SJSA1 (cell line): ENCODE results near the gene SPEM1. TPM values are rescaled to one million over a fixed set of nuclear protein-coding genes. Genes with fewer than 3 reads are reported as not detected.

ENCODE experiments used
- DNase-seq, 2 experiments: peaks; one replicate each; pipeline ENCODE4 v3.0.0-alpha.2; 2015 to 2020; ENCODE audit warnings: low spot score in 2 of 2, low read depth in 1 of 2
- H3K27ac ChIP-seq: fragments of 250-450 bp; sonication (Bioruptor Pico); 2 replicates; pipeline ENCODE4 v1.5.1; 2020; ENCODE audit warnings: mild to moderate bottlenecking, moderate library complexity
- H3K27me3 ChIP-seq: fragments of 250-450 bp; sonication (Bioruptor Pico); replicated peaks from 2 replicates; pipeline ENCODE4 v1.5.1; 2020; ENCODE audit warnings: mild to moderate bottlenecking, moderate library complexity
- H3K36me3 ChIP-seq: fragments of 250-450 bp; sonication (Bioruptor Pico); 2 replicates; pipeline ENCODE4 v1.5.1; 2020; ENCODE audit warnings: mild to moderate bottlenecking
- H3K4me1 ChIP-seq: fragments of 250-450 bp; sonication (Bioruptor Pico); replicated peaks from 2 replicates; pipeline ENCODE4 v1.6.1; 2021; ENCODE audit warnings: mild to moderate bottlenecking
- H3K4me3 ChIP-seq: fragments of 250-450 bp; sonication (Bioruptor Pico); 2 replicates; pipeline ENCODE4 v1.5.1; 2020; ENCODE audit warnings: mild to moderate bottlenecking
- H3K9me3 ChIP-seq: fragments of 250-450 bp; sonication (Bioruptor Pico); replicated peaks from 2 replicates; pipeline ENCODE4 v1.5.1; 2020; ENCODE audit warnings: mild to moderate bottlenecking
- total RNA-seq: library from RNA; depleted of rRNA; stranded (reverse); fragments of >200 nt; shearing (Covaris generic); gene quantifications from 2 replicates; pipeline ENCODE4 v1.2.3, GENCODE V29; 2014

SPEM1 gene
- total RNA-seq, 1 experiment from 2014 or later = not detected

DNA sequence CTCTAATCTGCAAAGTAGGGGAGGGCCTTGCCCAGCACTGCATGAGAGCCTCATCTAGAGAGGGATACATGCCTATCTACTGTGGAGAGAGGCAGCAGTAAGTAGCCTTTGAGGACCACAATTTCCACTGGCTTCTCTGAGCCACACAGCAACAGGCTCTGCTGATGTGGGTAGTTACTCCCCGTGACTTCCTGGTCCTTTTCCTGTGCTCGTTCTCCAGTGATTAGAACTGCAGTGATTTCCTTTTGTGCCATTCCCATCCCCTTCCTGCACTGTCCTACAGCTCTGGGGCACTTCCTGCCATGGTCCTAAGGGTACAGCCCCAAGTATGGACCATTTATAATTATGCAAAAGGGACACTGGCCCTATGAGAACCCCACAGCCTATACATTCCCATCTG lies 28.8 kb upstream of the SPEM1 start:
- no peaks in the 10 kb centered on the region for H3K9me3 ChIP-seq
- H3K27ac ChIP-seq = no peak overlapping the region
- H3K4me3 ChIP-seq = no peak overlapping the region
- peaks cover 15% of the 10 kb centered on the region for H3K4me1 ChIP-seq
- H3K27me3 ChIP-seq = no peaks in the 10 kb centered on the region
- H3K36me3 ChIP-seq = peaks cover 12% of the 10 kb centered on the region
- no peak for DNase-seq

DNA sequence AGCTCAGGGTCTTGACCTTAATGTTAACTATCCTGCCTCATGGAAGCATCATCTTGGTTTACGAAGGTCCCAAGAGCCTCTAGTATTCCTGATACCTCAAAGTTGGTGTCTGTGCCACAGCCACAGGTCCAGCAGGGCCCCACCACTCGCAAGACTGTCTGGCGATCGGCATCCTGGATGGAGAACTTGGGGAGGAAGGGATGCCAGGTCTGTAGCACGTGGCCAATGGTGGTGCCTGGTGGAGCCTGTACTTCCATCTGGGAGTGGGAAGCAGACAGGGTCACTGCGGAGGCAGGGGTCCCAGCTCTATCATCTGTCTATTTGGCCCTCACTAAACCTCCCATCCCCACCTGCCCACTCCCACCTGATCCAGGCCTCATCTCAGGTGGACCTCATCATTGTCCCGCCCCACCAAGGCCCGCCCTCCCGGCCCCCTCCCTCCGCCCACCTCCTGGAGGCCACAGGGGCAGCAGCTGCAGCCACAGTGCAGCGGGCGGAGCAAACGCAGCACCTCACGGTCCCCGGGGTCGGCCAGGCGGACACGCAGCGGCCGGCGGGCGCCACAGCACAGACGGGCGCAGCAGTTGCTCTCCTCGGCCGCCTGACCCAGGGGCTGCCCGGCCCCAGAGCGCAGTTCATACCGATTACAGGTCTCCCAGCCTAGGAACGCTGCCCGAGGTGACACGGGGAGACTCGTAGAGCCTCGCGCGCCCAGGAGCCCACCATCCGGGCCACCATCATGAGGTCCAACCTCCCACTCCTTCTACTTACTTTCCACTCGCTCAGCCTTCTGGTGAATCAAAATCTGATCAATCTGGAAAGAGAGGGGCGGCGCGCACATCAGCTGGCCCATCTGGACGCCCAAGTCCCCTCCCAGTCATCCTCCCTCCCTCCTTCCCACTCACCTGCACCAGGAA lies 27.2 kb upstream of the SPEM1 start:
- Histone ChIP-seq H3K36me3 (peaks cover 12% of the 10 kb centered on the region), H3K4me1 (peaks cover 15% of the 10 kb centered on the region), H3K9me3 (no peaks in the 10 kb centered on the region), H3K27me3 (no peaks in the 10 kb centered on the region), H3K27ac (no peak overlapping the region), H3K4me3 (peak overlapping the region; percentile 56)
- DNase-seq = no peak

DNA sequence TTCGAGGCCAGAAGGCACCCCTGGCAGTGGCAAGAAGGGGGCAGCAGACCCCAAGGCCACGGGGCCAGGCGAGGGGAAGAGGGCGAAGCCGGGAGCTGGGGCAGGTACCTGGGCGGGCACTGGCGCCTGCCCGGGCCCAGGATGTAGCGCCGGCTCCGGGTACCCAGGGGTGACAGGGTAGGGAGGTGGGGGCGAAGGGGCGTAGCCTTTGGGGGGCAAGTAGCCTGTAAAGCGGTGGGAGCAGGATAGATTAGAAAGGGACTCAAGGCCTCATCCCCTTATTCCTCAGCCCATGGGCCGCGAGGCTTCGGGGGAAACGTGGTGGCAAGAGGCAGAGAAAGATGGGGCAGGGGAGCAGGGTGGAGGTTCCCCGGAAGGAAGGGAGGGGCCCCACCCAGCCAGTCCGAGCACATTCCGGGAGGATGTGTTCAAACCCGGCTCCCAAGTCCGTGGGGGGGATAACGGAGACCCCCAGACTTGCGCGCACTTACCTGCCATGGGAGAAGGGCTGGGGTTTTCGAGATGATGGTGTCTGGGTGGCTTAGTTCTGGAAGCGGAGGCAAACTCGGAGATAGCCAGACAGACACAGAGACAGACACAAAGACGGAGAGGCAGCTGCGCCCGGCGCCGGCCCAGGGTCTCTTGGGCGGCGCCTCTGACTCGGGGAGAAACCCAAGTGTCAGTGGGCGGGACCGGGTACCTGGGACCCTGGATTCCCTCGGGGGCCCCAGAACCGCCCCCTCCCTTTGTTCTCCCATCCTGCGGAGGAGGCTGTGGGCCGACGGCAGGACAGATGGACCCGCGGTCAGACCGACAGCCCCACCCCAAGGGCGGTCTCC lies 26.3 kb upstream of the SPEM1 start:
- Histone ChIP-seq H3K27me3 (no peaks in the 10 kb centered on the region), H3K4me3 (peak overlapping the region; percentile 56), H3K4me1 (peaks cover 15% of the 10 kb centered on the region), H3K36me3 (peaks cover 12% of the 10 kb centered on the region), H3K9me3 (no peaks in the 10 kb centered on the region), H3K27ac (0 out of 2 replicates have a peak overlapping the region, but pooled peaks have one; percentile 19)
- peak in 1 of 2 experiments; percentile 33 for DNase-seq

DNA sequence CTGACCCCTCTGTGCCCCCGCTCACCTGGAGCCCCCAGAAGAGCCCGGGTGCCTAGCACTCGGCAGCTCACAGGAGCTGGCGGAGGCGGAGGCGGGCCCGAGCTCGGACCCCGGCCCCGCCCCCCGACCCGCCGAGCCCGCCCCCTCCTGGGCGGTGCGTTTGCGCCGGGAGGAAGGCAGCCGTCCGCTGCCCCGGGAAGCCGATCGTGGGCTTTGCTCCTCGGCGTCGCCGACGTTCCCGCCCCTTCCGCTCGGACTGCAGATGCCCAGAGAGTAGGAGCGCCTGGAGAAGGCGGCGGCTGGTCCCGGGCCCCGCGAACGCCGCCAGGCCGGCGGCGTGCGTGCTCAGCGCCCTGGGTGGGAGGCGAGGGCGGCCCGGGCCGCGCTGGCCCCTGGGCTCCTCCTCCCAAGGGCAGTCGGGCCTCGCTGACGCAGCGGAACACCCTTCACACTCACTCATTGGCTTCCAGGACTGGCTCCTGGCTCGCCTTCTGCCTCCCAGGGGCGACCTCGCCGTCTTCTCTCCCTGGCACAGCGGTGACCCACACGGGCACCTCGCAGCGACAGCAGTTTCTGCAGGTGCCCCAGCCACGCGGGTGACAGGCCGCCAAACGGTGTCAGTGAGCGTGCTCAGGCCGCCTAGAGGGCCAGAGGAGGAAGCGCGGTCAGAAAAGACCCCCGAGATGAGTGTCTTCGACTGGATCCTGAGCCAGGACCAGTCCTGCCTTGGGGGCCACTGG lies 25.5 kb upstream of the SPEM1 start, which contains the start of gene PLSCR3:
TSS of gene PLSCR3 (minus strand) at position 74 of the 740 bp plus-strand sequence. CDS start 415 bp downstream, outside the sequence.
- Histone ChIP-seq H3K27ac (peak within 1 kb of the TSS; percentile 59), H3K4me1 (peaks cover 15% of the 10 kb centered on the region), H3K4me3 (peak within 1 kb of the TSS; percentile 56), H3K9me3 (no peaks in the 10 kb centered on the region), H3K36me3 (peaks cover 12% of the 10 kb centered on the region), H3K27me3 (no peaks in the 10 kb centered on the region)
- peak; percentile 85 to 89 for DNase-seq

DNA sequence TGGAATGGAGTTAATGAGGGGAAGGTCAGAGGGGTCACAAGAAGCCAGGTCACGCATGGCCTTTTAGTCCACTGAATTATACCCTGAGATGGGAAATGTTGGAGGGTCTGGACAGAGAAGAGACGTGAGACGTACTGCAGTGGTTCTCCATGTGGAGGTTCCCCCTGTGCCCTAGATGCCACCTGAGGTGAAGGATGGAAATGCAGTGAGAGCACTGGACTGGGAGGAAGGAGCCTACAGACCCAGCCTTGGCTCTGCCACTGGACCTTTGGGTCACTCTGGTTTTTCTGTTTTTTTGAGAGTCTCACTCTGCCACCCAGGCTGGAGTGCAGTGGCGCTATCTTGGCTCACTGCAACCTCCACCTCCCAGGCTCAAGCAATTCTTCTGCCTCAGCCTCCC lies 24.0 kb upstream of the SPEM1 start:
- Histone ChIP-seq H3K4me3 (no peak overlapping the region), H3K27ac (no peak overlapping the region), H3K36me3 (peaks cover 4% of the 10 kb centered on the region; the same call in 1 of the 2 replicates), H3K4me1 (peaks cover 20% of the 10 kb centered on the region), H3K27me3 (no peaks in the 10 kb centered on the region), H3K9me3 (no peaks in the 10 kb centered on the region)
- no peak for DNase-seq

DNA sequence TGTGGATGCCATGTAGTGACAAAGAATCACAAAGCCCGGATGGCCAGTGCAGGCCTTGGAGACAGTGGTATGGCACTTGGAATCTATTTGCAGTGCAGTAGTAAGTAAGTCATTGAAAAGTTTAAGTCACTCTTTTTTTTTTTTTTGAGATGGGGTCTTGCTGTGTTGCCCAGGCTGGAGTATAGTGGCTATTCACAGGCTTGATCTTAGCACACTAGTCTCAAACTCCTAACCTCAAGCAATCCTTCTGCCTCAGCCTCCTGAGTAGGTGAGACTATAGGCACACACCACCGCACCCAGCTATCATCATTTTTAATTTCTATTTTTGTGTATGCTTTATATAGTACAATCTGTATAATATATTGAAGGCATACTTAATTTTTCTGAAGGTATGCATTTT lies 21.5 kb upstream of the SPEM1 start:
- H3K36me3 ChIP-seq = no peaks in the 10 kb centered on the region

DNA sequence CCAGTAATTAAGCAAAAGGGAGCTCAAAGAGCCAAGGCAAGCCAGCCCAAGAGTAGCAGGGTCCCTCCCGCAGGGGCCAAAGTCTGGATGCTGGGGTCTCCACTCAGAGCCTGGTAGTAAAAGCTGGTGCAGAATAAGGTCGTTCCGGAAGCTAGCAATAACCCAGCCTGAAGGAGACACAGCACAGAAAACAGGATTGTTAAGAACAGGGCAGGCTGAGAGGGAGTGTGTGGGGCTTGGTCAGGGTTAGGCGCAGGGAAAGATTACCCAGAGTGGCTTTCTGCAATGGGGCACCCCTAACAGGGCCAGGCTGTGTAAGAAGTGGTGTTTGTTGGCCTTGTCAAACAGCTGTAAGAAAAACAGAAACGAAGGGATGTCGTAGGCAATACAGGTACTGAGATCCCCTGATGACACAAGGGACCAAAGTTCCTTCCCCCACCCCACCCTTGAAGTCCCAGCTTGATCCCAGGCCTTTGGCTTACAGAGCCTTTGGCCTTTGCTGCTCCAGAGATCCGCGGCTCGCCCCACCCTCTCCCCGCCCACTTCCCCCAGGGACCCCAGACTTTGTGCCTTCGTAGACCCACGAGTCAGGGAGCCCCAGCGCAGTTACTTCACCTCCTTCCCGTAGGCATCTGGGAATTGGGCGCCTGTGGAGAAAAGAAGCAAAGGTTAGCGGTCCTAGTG lies 16.9 kb upstream of the SPEM1 start:
- no peak for DNase-seq
- H3K4me1 ChIP-seq = peaks cover 22% of the 10 kb centered on the region
- no peaks in the 10 kb centered on the region for H3K36me3 ChIP-seq
- H3K9me3 ChIP-seq = no peaks in the 10 kb centered on the region
- no peaks in the 10 kb centered on the region for H3K27me3 ChIP-seq
- H3K4me3 ChIP-seq = peak overlapping the region; percentile 59
- peak overlapping the region; percentile 17; the same call in 1 of the 2 replicates for H3K27ac ChIP-seq

More for the DNA sequence above, 21.5 kb upstream of the SPEM1 start:
- no peaks in the 10 kb centered on the region for H3K27me3 ChIP-seq
- H3K4me1 ChIP-seq = peaks cover 24% of the 10 kb centered on the region
- H3K27ac ChIP-seq = no peak overlapping the region
- no peak for DNase-seq
- H3K9me3 ChIP-seq = no peaks in the 10 kb centered on the region
- no peak overlapping the region for H3K4me3 ChIP-seq

DNA sequence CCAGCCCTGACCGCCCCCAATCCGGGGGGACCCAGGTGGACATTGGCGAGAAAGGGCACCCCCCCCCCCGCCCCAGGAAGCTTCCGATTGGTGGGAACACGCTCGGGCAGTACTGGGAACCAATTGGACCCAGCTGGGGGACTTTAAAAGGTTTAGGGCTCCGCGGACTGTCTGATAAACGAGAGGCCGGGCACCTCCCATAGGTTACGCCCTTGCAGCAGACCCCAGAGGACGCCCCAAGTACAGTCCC lies 16.5 kb upstream of the SPEM1 start:
- Histone ChIP-seq H3K27ac (peak overlapping the region; percentile 17; the same call in 1 of the 2 replicates), H3K4me3 (peak overlapping the region; percentile 59), H3K36me3 (no peaks in the 10 kb centered on the region), H3K27me3 (no peaks in the 10 kb centered on the region), H3K4me1 (peaks cover 22% of the 10 kb centered on the region), H3K9me3 (no peaks in the 10 kb centered on the region)
- no peak for DNase-seq

DNA sequence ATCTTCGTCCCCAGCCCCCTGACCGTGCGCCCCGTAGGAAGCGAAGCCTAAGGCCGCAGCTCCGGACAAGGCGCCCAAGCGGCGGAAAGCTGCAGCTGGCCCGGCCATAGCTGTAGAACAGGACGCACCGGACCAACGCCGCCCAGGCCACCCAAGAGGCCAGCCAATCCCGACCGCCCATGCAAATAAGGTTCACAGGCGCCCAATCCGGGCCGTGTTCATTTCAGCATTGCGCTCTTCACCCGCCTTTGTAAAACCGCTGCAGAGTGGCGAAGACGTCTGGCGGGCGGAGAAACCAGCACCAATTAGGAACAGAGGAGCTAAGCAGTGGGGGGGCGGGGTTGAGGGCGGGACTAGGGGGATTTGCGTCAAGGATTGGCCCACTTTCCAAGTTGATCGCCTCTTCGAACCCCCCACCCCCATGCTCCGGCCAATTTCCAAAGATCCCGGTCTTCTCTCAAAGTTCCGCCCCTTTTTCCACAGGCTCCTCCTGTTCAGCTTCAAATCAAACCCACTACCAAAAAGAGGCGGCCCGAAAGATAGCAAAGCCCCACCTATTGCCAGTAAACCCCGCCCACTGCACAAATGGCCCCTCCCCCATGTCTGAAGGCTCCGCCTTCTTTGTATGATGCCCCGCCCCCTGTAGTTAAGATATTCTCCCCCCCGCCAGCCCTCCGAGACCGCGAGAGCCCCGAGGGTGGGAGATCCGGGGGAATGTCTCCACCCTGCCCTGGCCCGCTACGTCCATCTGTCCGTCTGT lies 16.0 kb upstream of the SPEM1 start, which contains the start of gene TMEM256:
TSS of gene TMEM256 (minus strand) at position 121 of the 760 bp plus-strand sequence. CDS start at position 108, 13 bp downstream.
- Histone ChIP-seq H3K36me3 (no peaks in the 10 kb centered on the region), H3K9me3 (no peaks in the 10 kb centered on the region), H3K27ac (peak within 1 kb of the TSS; percentile 17; the same call in 1 of the 2 replicates), H3K4me1 (peaks cover 22% of the 10 kb centered on the region), H3K27me3 (no peaks in the 10 kb centered on the region), H3K4me3 (peak within 1 kb of the TSS; percentile 59)
- peak; percentile 98 for DNase-seq

DNA sequence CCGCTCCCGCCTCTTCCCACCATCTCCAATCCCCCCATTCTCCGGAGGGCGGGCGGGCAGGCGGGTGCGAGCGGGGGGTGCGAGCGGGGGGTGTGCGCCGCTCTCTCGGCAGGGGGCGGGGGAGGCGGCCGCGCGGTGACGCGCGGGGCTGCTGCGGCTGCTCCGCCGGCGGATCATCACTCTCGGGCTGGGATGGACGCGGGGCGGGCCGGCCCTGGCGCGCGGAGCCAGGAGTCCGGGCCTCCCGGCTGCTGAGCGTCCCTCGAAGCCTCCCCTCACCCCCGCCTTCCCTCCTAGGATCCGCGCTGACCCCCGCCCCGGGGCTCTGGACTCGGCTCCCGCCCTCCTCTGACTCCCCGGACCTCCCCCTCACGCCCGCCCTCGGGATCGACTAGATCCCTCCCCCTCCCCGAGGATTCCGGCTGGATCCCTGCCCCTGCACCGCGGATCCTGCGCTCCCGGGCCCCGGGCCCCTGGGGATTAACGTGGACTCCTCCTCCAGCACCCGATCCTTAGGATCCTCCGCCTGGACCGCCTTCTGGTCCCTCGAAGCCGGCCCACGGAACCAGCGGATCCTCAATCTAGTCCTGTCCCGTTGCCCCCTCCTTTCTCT lies 15.3 kb upstream of the SPEM1 start:
- Histone ChIP-seq H3K4me1 (peaks cover 22% of the 10 kb centered on the region), H3K4me3 (peak overlapping the region; percentile 59), H3K36me3 (no peaks in the 10 kb centered on the region), H3K9me3 (no peaks in the 10 kb centered on the region), H3K27me3 (no peaks in the 10 kb centered on the region), H3K27ac (peak overlapping the region; percentile 15; the same call in 1 of the 2 replicates)
- DNase-seq = peak; percentile 24 to 59

DNA sequence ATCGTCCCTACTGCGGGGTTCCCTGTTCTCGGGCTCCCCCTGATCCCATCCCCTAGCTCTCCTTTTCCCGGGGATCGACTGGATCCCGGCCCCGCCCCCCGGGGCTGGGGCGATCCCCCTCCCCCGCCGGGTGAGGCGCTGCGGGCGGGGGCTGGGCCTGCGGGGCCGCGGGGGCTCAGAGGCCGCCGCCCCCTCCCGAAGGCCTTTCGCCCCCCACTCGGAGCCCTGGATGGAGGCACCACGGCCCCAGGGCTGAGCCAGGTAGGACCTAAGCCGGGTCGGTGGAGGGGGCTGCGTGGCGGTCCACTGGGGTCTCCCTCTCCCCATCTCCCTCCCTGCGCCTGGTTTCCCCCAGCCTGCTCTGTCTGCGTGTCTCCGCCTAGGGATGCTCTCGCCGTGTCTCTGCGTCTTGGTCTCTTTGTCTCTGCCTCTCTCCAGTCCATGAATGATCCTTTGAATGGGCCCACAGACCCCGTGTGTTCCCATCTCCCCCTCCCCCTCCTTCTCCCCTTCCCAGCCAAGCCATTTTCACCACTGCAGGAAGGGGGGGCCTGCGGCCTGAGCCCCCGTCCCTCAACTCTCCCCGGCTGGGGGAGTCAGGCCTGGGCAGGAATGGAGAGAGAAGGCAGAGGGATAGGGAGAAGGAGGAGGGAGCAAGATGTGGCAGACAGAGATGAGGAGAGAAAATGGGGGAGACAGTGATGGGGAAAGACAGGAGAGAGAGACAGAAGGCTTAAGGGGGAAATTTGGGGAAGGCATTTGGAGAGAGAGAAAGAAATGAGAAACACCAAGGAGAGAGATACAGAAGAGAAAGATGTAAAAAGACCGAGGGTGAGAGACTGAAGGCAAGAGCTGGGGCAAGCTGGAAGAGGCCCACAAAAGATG lies 14.5 kb upstream of the SPEM1 start:
- Histone ChIP-seq H3K36me3 (no peaks in the 10 kb centered on the region), H3K4me3 (peak overlapping the region; percentile 59), H3K27me3 (no peaks in the 10 kb centered on the region), H3K4me1 (peaks cover 22% of the 10 kb centered on the region), H3K27ac (0 out of 2 replicates have a peak overlapping the region, but pooled peaks have one; percentile 15), H3K9me3 (no peaks in the 10 kb centered on the region)
- no peak for DNase-seq
